ENCODE measurements around the gene PDSS1. TPM values are rescaled to one million over a fixed set of nuclear protein-coding genes. Genes with fewer than 3 reads are reported as not detected.
A peak's percentile ranks its signal among the peaks of the same experiment; 100 is the strongest.
"Not testable (repeated sequence)": the region's sequence is repeated elsewhere in the genome, so short reads cannot be mapped to it uniquely, and the experiment has no call there.

PDSS1 gene
- total RNA-seq, 4 donors from 2014 or later, result 2.4 to 15.7 (median 6.6) TPM

GRCh38 chr10:26781797-26782196 is 84.3 kb downstream of the PDSS1 start:
- H3K9me3 ChIP-seq, result no peaks in the 10 kb centered on the region
- no peak overlapping the region for H3K27ac ChIP-seq
- no peak for TF ChIP-seq CTCF (IDR thresholded peaks at IDR 0.05)
- no peak for TF ChIP-seq EP300 (IDR thresholded peaks at IDR 0.05)
- no peak for TF ChIP-seq POLR2A (IDR thresholded peaks at IDR 0.05)

GRCh38 chr10:26787362-26787761 is 89.9 kb downstream of the PDSS1 start:
- TF ChIP-seq CTCF (IDR thresholded peaks at IDR 0.05) (no peak), POLR2A (IDR thresholded peaks at IDR 0.05) (no peak), EP300 (IDR thresholded peaks at IDR 0.05) (no peak)

More at GRCh38 chr10:26781797-26782196, 84.3 kb downstream of the PDSS1 start:
- H3K4me3 ChIP-seq, result no peak overlapping the region
- no peak for DNase-seq (ENCODE audit: low spot score in 2 of 2)
- H3K36me3 ChIP-seq, result no peaks in the 10 kb centered on the region
- H3K27me3 ChIP-seq, result no peaks in the 10 kb centered on the region
- WGBS, 2 donors, result 93 to 95% methylated on average over 2 of the region's 2 CpGs
- H3K4me1 ChIP-seq, result peaks cover 0 to 15% (median 4%) of the 10 kb centered on the region in 4 donors

DNA sequence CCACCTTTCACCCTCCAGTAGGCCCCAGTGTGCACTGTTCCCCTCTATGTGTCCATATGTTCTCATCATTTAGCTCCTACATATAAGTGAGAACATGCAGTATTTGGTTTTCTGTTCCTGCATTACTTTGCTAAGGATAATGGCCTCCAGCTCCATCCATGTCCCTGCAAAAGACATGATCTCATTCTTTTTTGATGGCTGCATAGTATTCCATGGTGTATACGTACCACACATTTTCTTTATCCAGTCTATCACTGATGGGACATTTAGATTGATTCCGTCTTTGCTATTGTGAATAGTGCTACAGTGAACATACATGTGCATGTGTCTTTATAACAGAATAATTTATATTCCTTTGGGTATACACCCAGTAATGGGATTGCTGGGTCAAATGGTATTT is 92.3 kb downstream of the PDSS1 start:
- H3K36me3 ChIP-seq; DNase-seq (ENCODE audit: low spot score in 2 of 2); H3K9me3 ChIP-seq; H3K27me3 ChIP-seq; H3K4me3 ChIP-seq; H3K27ac ChIP-seq: not testable (repeated sequence)
- 98 to 99% methylated on average over 2 of the region's 2 CpGs for WGBS, 2 donors
- peaks cover 0 to 13% (median 5%) of the 10 kb centered on the region in 4 donors for H3K4me1 ChIP-seq

More at GRCh38 chr10:26787362-26787761, 89.9 kb downstream of the PDSS1 start:
- no peaks in the 10 kb centered on the region for H3K36me3 ChIP-seq
- no peaks in the 10 kb centered on the region for H3K9me3 ChIP-seq
- H3K27ac ChIP-seq, result no peak overlapping the region
- no peak overlapping the region for H3K4me3 ChIP-seq
- no peaks in the 10 kb centered on the region for H3K4me1 ChIP-seq
- 90 to 96% methylated on average over 3 of the region's 3 CpGs for WGBS, 2 donors
- DNase-seq (ENCODE audit: low spot score in 2 of 2), result no peak
- H3K27me3 ChIP-seq, result no peaks in the 10 kb centered on the region

DNA sequence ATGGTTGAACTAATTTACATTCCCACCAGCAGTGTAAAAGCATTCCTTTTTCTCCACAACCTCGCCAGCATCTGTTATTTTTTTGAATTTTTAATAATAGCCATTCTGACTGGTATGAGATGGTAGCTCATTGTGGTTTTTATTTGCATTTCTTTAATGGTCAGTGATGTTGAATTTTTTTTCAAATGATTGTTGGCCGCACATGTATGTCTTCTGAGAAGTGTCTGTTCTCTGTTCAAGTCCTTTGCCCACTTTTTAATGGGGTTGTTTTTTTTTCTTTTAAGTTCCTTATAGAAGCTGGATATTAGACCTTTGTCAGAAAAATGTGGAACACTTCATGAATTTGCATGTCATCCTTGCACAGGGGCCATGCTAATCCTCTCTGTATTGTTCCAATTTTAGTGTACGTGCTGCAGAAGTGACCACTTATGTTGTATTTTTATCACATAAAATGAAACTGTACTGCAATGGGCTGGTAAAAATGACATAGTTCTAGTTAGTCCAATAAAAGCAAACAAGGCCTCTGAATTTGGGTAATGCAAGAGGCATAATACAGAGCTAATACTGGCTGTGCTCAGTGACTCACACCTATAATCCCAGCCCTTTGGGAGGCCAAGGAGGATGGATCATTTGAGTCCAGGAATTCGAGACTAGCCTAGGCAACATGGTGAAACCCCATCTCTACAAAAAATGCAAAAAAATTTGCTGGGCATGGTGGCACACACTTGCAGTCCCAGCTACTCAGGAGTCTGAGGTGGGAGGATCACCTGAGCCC is 92.9 kb downstream of the PDSS1 start:
- no peak for DNase-seq (ENCODE audit: low spot score in 2 of 2)
- peaks cover 0 to 13% (median 5%) of the 10 kb centered on the region in 4 donors for H3K4me1 ChIP-seq
- no peaks in the 10 kb centered on the region for H3K27me3 ChIP-seq
- TF ChIP-seq CTCF (IDR thresholded peaks at IDR 0.05), result no peak
- no peak for TF ChIP-seq POLR2A (IDR thresholded peaks at IDR 0.05)
- TF ChIP-seq EP300 (IDR thresholded peaks at IDR 0.05), result no peak
- no peak overlapping the region for H3K27ac ChIP-seq
- 89 to 91% methylated on average over 4 of the region's 4 CpGs for WGBS, 2 donors
- no peak overlapping the region for H3K4me3 ChIP-seq
- peaks cover 0 to 7% (median 0%) of the 10 kb centered on the region in 4 donors for H3K9me3 ChIP-seq
- no peaks in the 10 kb centered on the region for H3K36me3 ChIP-seq

- no peak for DNase-seq (ENCODE audit: low spot score in 2 of 2)
- no peaks in the 10 kb centered on the region for H3K36me3 ChIP-seq
- peak overlapping the region in 1 of 4 donors; percentile 45 for H3K27ac ChIP-seq
- H3K4me3 ChIP-seq, result no peak overlapping the region
- H3K9me3 ChIP-seq, result peaks cover 0 to 17% (median 3%) of the 10 kb centered on the region in 4 donors
- TF ChIP-seq POLR2A (IDR thresholded peaks at IDR 0.05) (no peak), CTCF (IDR thresholded peaks at IDR 0.05) (no peak), EP300 (IDR thresholded peaks at IDR 0.05) (no peak)
- 15 to 18% methylated on average over 2 of the region's 2 CpGs for WGBS, 2 donors
- no peaks in the 10 kb centered on the region for H3K27me3 ChIP-seq
- H3K4me1 ChIP-seq, result peaks cover 0 to 13% (median 5%) of the 10 kb centered on the region in 4 donors
Observed at GRCh38 chr10:26792758-26793495, 95.4 kb downstream of the PDSS1 start.

Small RNAs within 50 kb of the gene (small RNA-seq; reads per million reads assigned to genes)
- gene RF00191 (not detected), gene RNU6-946P (not detected)

Other genes starting within 250 kb of the PDSS1 start
- 10 to 100 TPM; 25.9 to 32.1 (median 29.9) TPM for gene ABI1, start 163.3 kb downstream of the PDSS1 start, total RNA-seq

Data from tibial nerve (tissue), 4 donors.